ENCODE measurements around the gene CCDC196.
"Not testable (repeated sequence)": the region's sequence is repeated elsewhere in the genome, so short reads cannot be mapped to it uniquely, and the experiment has no call there.

The CCDC196 gene

GRCh38 chr14:66496188-66496807, 10.1 kb downstream of the CCDC196 start:
- Mint-ChIP-seq H3K27me3 (ENCODE audit: low read depth, poor library complexity) (no peaks in the 10 kb centered on the region), H3K27ac (no peak overlapping the region), H3K4me1 (peaks cover 18% of the 10 kb centered on the region), H3K36me3 (ENCODE audit: low read depth) (no peaks in the 10 kb centered on the region), H3K4me3 (no peak overlapping the region), H3K9me3 (no peaks in the 10 kb centered on the region)
- no peak for TF ChIP-seq CTCF (IDR thresholded peaks at IDR 0.05)
- DNase-seq: no peak

GRCh38 chr14:66496911-66497310, 10.7 kb downstream of the CCDC196 start:
- no peak for TF ChIP-seq CTCF (IDR thresholded peaks at IDR 0.05)
- H3K27me3 Mint-ChIP-seq (ENCODE audit: low read depth, poor library complexity): no peaks in the 10 kb centered on the region
- no peak overlapping the region for H3K27ac Mint-ChIP-seq

GRCh38 chr14:66498311-66498710, 12.1 kb downstream of the CCDC196 start:
- peaks cover 3% of the 10 kb centered on the region for H3K9me3 Mint-ChIP-seq
- H3K27ac Mint-ChIP-seq: no peak overlapping the region
- H3K36me3 Mint-ChIP-seq (ENCODE audit: low read depth): peaks cover 7% of the 10 kb centered on the region
- no peak overlapping the region for H3K4me3 Mint-ChIP-seq
- H3K27me3 Mint-ChIP-seq (ENCODE audit: low read depth, poor library complexity): no peaks in the 10 kb centered on the region
- TF ChIP-seq CTCF (IDR thresholded peaks at IDR 0.05): no peak
- DNase-seq: no peak
- H3K4me1 Mint-ChIP-seq: peaks cover 18% of the 10 kb centered on the region

More at GRCh38 chr14:66496911-66497310, 10.7 kb downstream of the CCDC196 start:
- Mint-ChIP-seq H3K9me3 (no peaks in the 10 kb centered on the region), H3K4me1 (peaks cover 18% of the 10 kb centered on the region), H3K4me3 (no peak overlapping the region), H3K36me3 (ENCODE audit: low read depth) (no peaks in the 10 kb centered on the region)
- no peak for DNase-seq

GRCh38 chr14:66501592-66501991, 15.4 kb downstream of the CCDC196 start:
- Mint-ChIP-seq H3K9me3 (peaks cover 3% of the 10 kb centered on the region), H3K36me3 (ENCODE audit: low read depth) (peaks cover 10% of the 10 kb centered on the region), H3K27ac (no peak overlapping the region), H3K4me1 (peaks cover 5% of the 10 kb centered on the region), H3K27me3 (ENCODE audit: low read depth, poor library complexity) (no peaks in the 10 kb centered on the region), H3K4me3 (no peak overlapping the region)
- no peak for TF ChIP-seq CTCF (IDR thresholded peaks at IDR 0.05)
- no peak for DNase-seq

GRCh38 chr14:66502836-66503235, 16.7 kb downstream of the CCDC196 start:
- H3K9me3 Mint-ChIP-seq: not testable (repeated sequence)

GRCh38 chr14:66503532-66503931, 17.4 kb downstream of the CCDC196 start:
- Mint-ChIP-seq H3K9me3 (peaks cover 3% of the 10 kb centered on the region), H3K36me3 (ENCODE audit: low read depth) (peaks cover 10% of the 10 kb centered on the region)

More at GRCh38 chr14:66502836-66503235, 16.7 kb downstream of the CCDC196 start:
- not testable (repeated sequence) for DNase-seq; H3K27me3 Mint-ChIP-seq (ENCODE audit: low read depth, poor library complexity); H3K27ac Mint-ChIP-seq; H3K4me3 Mint-ChIP-seq
- peaks cover 11% of the 10 kb centered on the region for H3K4me1 Mint-ChIP-seq
- peaks cover 10% of the 10 kb centered on the region for H3K36me3 Mint-ChIP-seq (ENCODE audit: low read depth)

More at GRCh38 chr14:66503532-66503931, 17.4 kb downstream of the CCDC196 start:
- Mint-ChIP-seq H3K4me3 (no peak overlapping the region), H3K4me1 (peaks cover 11% of the 10 kb centered on the region), H3K27ac (no peak overlapping the region), H3K27me3 (ENCODE audit: low read depth, poor library complexity) (no peaks in the 10 kb centered on the region)
- TF ChIP-seq CTCF (IDR thresholded peaks at IDR 0.05): no peak
- no peak for DNase-seq
